Mesendoderm (in vitro differentiated cells): ENCODE measurements around the gene MSL2.
"Not testable (repeated sequence)": the region's sequence is repeated elsewhere in the genome, so short reads cannot be mapped to it uniquely, and the experiment has no call there.

ENCODE experiments used
- DNase-seq: peaks from one replicate; pipeline ENCODE4 v3.0.0; 2013
- H2AK5ac ChIP-seq: 2 replicates; pipeline ENCODE4 v1.6.1; 2013; ENCODE audit warnings: low read length, inconsistent platforms
- H2BK120ac ChIP-seq: 2 replicates; pipeline ENCODE4 v1.6.1; 2013; ENCODE audit warnings: low read depth, mild to moderate bottlenecking, low read length, moderate library complexity, mixed read lengths
- H2BK15ac ChIP-seq: replicated peaks from 2 replicates; pipeline ENCODE4 v1.6.1; 2013; ENCODE audit warnings: low read depth, mild to moderate bottlenecking, moderate library complexity
- H2BK5ac ChIP-seq: 2 replicates; pipeline ENCODE4 v1.6.1; 2013; ENCODE audit warnings: low read length, inconsistent platforms
- H3K18ac ChIP-seq: 2 replicates; pipeline ENCODE4 v1.6.1; 2013; ENCODE audit warnings: mild to moderate bottlenecking, low read length, mixed read lengths
- H3K23ac ChIP-seq: one replicate; pipeline ENCODE4 v1.6.1; 2013; ENCODE audit warnings: low read length
- H3K27ac ChIP-seq: 2 replicates; pipeline ENCODE4 v1.5.1; 2013; ENCODE audit warnings: low read depth, mild to moderate bottlenecking, inconsistent platforms, low read length, moderate library complexity
- H3K27me3 ChIP-seq: 2 replicates; pipeline ENCODE4 v1.6.1; 2013; ENCODE audit warnings: low read length, control low read depth, mild to moderate bottlenecking, inconsistent platforms; ENCODE audit not compliant: insufficient read depth, poor library complexity
- H3K36me3 ChIP-seq: 2 replicates; pipeline ENCODE4 v1.6.1; 2013; ENCODE audit warnings: low read length, inconsistent platforms; ENCODE audit not compliant: control insufficient read depth, insufficient read depth
- H3K4ac ChIP-seq: one replicate; pipeline ENCODE4 v1.6.1; 2013; ENCODE audit warnings: low read depth, mild to moderate bottlenecking, low read length, moderate library complexity
- H3K4me1 ChIP-seq: 2 replicates; pipeline ENCODE4 v1.6.1; 2013; ENCODE audit warnings: low read depth, low read length, inconsistent platforms; ENCODE audit not compliant: control insufficient read depth
- H3K4me2 ChIP-seq: 2 replicates; pipeline ENCODE4 v1.6.1; 2013; ENCODE audit warnings: low read length
- H3K4me3 ChIP-seq: 2 replicates; pipeline ENCODE4 v1.5.1; 2013; ENCODE audit warnings: mild to moderate bottlenecking, low read length
- H3K56ac ChIP-seq: one replicate; pipeline ENCODE4 v1.6.1; 2013; ENCODE audit warnings: low read length
- H3K79me1 ChIP-seq: 2 replicates; pipeline ENCODE4 v1.6.1; 2013; ENCODE audit warnings: low read length, inconsistent platforms
- H3K79me2 ChIP-seq: 2 replicates; pipeline ENCODE4 v1.6.1; 2013; ENCODE audit warnings: mild to moderate bottlenecking, low read length; ENCODE audit not compliant: control insufficient read depth, insufficient read depth
- H3K9ac ChIP-seq: 2 replicates; pipeline ENCODE4 v1.6.1; 2013; ENCODE audit warnings: low read length, inconsistent platforms
- H4K5ac ChIP-seq: one replicate; pipeline ENCODE4 v1.6.1; 2013; ENCODE audit warnings: low read length
- H4K8ac ChIP-seq: one replicate; pipeline ENCODE4 v1.6.1; 2013; ENCODE audit warnings: low read depth, mild to moderate bottlenecking, control low read depth, low read length, moderate library complexity
- WGBS: extraction: QIAGEN DNeasy Blood & Tissue Kit; methylation state at CpG from one replicate; pipeline ENCODE4 v1.1.7; 2013; ENCODE audit warnings: low lambda C conversion rate, missing lambda C conversion rate; ENCODE audit not compliant: insufficient coverage; ENCODE audit errors: extremely low coverage; 5-methylcytosine and 5-hydroxymethylcytosine counted together

Gene MSL2

GRCh38 chr3:136120373-136121348 is 75.5 kb downstream of the MSL2 start:
- no peaks in the 10 kb centered on the region for H3K27me3 ChIP-seq
- no peak overlapping the region for H3K4me3 ChIP-seq
- no peak overlapping the region for H3K18ac ChIP-seq
- H3K4me2 ChIP-seq, result no peak overlapping the region
- no peak overlapping the region for H3K9ac ChIP-seq
- no CpG with 5 or more reads among the region's 8 CpGs for WGBS
- no peak overlapping the region for H2AK5ac ChIP-seq
- no peak overlapping the region for H4K8ac ChIP-seq
- H3K4ac ChIP-seq, result no peak overlapping the region
- DNase-seq, result no peak
- H3K4me1 ChIP-seq, result no peaks in the 10 kb centered on the region
- H2BK15ac ChIP-seq, result no peak overlapping the region
- H4K5ac ChIP-seq, result no peak overlapping the region
- no peaks in the 10 kb centered on the region for H3K36me3 ChIP-seq
- H3K56ac ChIP-seq, result no peak overlapping the region
- H3K23ac ChIP-seq, result no peak overlapping the region
- no peak overlapping the region for H2BK5ac ChIP-seq
- no peak overlapping the region for H3K27ac ChIP-seq
- H3K79me1 ChIP-seq, result no peaks in the 10 kb centered on the region
- no peaks in the 10 kb centered on the region for H3K79me2 ChIP-seq
- H2BK120ac ChIP-seq, result no peak overlapping the region

GRCh38 chr3:136119783-136120182 is 76.4 kb downstream of the MSL2 start:
- not testable (repeated sequence) for H3K23ac ChIP-seq, H2BK5ac ChIP-seq, H3K4me2 ChIP-seq, H3K27ac ChIP-seq, H3K56ac ChIP-seq, H4K8ac ChIP-seq, H3K18ac ChIP-seq, H3K79me2 ChIP-seq, H3K4ac ChIP-seq, H4K5ac ChIP-seq, H3K36me3 ChIP-seq, H3K9ac ChIP-seq, H2BK120ac ChIP-seq, H3K4me3 ChIP-seq, H3K79me1 ChIP-seq, H3K27me3 ChIP-seq, H3K4me1 ChIP-seq, H2AK5ac ChIP-seq, DNase-seq, H2BK15ac ChIP-seq
- WGBS, result no CpG with 5 or more reads among the region's 5 CpGs

GRCh38 chr3:136119332-136119731 is 76.8 kb downstream of the MSL2 start:
- not testable (repeated sequence) for H3K4me3 ChIP-seq, H2AK5ac ChIP-seq, H4K5ac ChIP-seq, H3K79me2 ChIP-seq, H3K27ac ChIP-seq, H3K79me1 ChIP-seq, H3K4me2 ChIP-seq, H3K4ac ChIP-seq, H3K9ac ChIP-seq, H3K36me3 ChIP-seq, H3K27me3 ChIP-seq, H2BK15ac ChIP-seq, H2BK5ac ChIP-seq, H2BK120ac ChIP-seq, DNase-seq, H3K56ac ChIP-seq, H4K8ac ChIP-seq, H3K4me1 ChIP-seq, H3K23ac ChIP-seq, H3K18ac ChIP-seq
- WGBS, result no CpG with 5 or more reads among the region's 1 CpG

GRCh38 chr3:136114421-136114820 is 81.7 kb downstream of the MSL2 start:
- no peak overlapping the region for H2BK15ac ChIP-seq
- H3K9ac ChIP-seq, result no peak overlapping the region
- H3K4me2 ChIP-seq, result no peak overlapping the region
- no peak overlapping the region for H3K27ac ChIP-seq
- no peaks in the 10 kb centered on the region for H3K79me2 ChIP-seq
- H4K5ac ChIP-seq, result no peak overlapping the region
- H3K27me3 ChIP-seq, result no peaks in the 10 kb centered on the region
- H3K23ac ChIP-seq, result no peak overlapping the region
- H4K8ac ChIP-seq, result no peak overlapping the region
- no peaks in the 10 kb centered on the region for H3K36me3 ChIP-seq
- no peak overlapping the region for H2BK120ac ChIP-seq
- DNase-seq, result no peak
- H3K56ac ChIP-seq, result no peak overlapping the region
- no peaks in the 10 kb centered on the region for H3K4me1 ChIP-seq
- H2BK5ac ChIP-seq, result no peak overlapping the region
- no peak overlapping the region for H3K18ac ChIP-seq
- no peak overlapping the region for H3K4ac ChIP-seq
- no CpG with 5 or more reads among the region's 2 CpGs for WGBS
- H3K79me1 ChIP-seq, result no peaks in the 10 kb centered on the region
- H3K4me3 ChIP-seq, result no peak overlapping the region
- H2AK5ac ChIP-seq, result no peak overlapping the region

- no peak overlapping the region for H2BK15ac ChIP-seq
- no peak overlapping the region for H3K9ac ChIP-seq
- H3K4ac ChIP-seq, result no peak overlapping the region
- no peak overlapping the region for H3K18ac ChIP-seq
- no peak overlapping the region for H3K23ac ChIP-seq
- H4K5ac ChIP-seq, result no peak overlapping the region
- WGBS, result no CpG with 5 or more reads among the region's 2 CpGs
- H3K27me3 ChIP-seq, result no peaks in the 10 kb centered on the region
- H3K79me1 ChIP-seq, result no peaks in the 10 kb centered on the region
- no peak overlapping the region for H3K27ac ChIP-seq
- H3K4me2 ChIP-seq, result no peak overlapping the region
- no peak overlapping the region for H3K4me3 ChIP-seq
- no peaks in the 10 kb centered on the region for H3K4me1 ChIP-seq
- no peak for DNase-seq
- no peak overlapping the region for H2BK120ac ChIP-seq
- no peaks in the 10 kb centered on the region for H3K79me2 ChIP-seq
- H3K36me3 ChIP-seq, result no peaks in the 10 kb centered on the region
- H2BK5ac ChIP-seq, result no peak overlapping the region
- no peak overlapping the region for H4K8ac ChIP-seq
- H2AK5ac ChIP-seq, result no peak overlapping the region
- no peak overlapping the region for H3K56ac ChIP-seq
These were observed 85.7 kb downstream of the MSL2 start for GRCh38 chr3:136110481-136110880.
